GM08714 (cell line): ENCODE data around the gene OTOR.

ENCODE experiments used
- H3K4me3 ChIP-seq: fragments of 200-500 bp; sonication (Bioruptor generic); 2 replicates; pipeline ENCODE4 v1.5.1; 2014; ENCODE audit warnings: mild to moderate bottlenecking, low read length, inconsistent platforms
- ZNF274 ChIP-seq: IDR thresholded peaks from 2 replicates; pipeline ENCODE4 v1.6.1; 2012; ENCODE audit warnings: mild to moderate bottlenecking, low read depth, low read length

The OTOR gene, protein sequence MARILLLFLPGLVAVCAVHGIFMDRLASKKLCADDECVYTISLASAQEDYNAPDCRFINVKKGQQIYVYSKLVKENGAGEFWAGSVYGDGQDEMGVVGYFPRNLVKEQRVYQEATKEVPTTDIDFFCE

GRCh38 chr20:16748308-16748900 is at the start of gene OTOR:
Gene OTOR (plus strand): TSS chr20:16748358. CDS start chr20:16748402, 44 bp downstream.
- no peak within 1 kb of the TSS for H3K4me3 ChIP-seq
- no peak for TF ChIP-seq ZNF274

- no peak for TF ChIP-seq ZNF274
- no peak overlapping the region for H3K4me3 ChIP-seq
These were observed 48.9 kb upstream of the OTOR start for GRCh38 chr20:16699293-16699692.

GRCh38 chr20:16701296-16701695 is 46.9 kb upstream of the OTOR start:
- TF ChIP-seq ZNF274, result no peak
- H3K4me3 ChIP-seq, result no peak overlapping the region

DNA sequence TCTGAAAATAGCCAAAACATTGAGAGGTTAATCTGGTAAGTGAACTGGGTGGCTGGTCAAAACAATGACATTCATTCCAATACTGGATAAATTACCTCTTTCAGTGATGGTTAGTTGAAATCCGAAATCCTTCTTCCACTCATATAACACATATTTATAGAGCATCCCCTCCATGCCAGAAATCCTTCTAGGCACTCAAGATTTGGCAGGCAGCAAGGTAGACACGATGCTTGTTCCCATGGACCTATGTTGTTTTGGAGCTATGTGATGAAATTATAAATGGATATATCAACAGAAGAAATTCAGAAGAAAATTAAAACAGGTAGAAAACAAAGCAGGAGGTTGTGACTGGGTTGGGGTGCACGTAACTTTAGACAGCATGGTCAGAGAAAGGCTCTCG is 44.6 kb upstream of the OTOR start:
- no peak overlapping the region for H3K4me3 ChIP-seq
- no peak for TF ChIP-seq ZNF274

- no peak overlapping the region for H3K4me3 ChIP-seq
- no peak for TF ChIP-seq ZNF274
These were observed 40.5 kb upstream of the OTOR start for GRCh38 chr20:16707674-16708073.

DNA sequence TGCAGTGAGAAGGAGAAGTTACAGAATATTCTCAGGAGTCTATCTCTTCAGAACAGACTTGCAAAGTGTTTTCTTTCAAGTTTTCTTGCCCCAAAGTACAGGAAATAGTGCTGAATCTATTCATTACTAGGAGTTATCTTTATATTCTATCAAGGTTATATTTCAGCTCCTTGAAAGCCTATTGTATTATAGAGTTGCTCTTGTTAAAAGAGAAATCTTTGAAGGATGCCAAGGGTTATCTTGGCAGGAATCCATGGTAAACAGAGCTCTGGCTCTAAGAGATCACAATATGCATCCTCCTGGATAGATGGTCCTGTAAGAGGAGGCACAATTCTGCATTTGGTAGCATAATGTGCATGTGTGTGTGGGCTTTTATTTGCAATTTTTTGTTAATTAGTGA is 39.6 kb upstream of the OTOR start:
- TF ChIP-seq ZNF274, result no peak
- H3K4me3 ChIP-seq, result no peak overlapping the region

- H3K4me3 ChIP-seq, result no peak overlapping the region
- no peak for TF ChIP-seq ZNF274
These were observed 39.1 kb upstream of the OTOR start for GRCh38 chr20:16709017-16709416.

GRCh38 chr20:16710781-16711180 is 37.4 kb upstream of the OTOR start:
- TF ChIP-seq ZNF274, result no peak
- H3K4me3 ChIP-seq, result no peak overlapping the region

- TF ChIP-seq ZNF274, result no peak
- no peak overlapping the region for H3K4me3 ChIP-seq
These were observed 36.4 kb upstream of the OTOR start for GRCh38 chr20:16711661-16712258.

DNA sequence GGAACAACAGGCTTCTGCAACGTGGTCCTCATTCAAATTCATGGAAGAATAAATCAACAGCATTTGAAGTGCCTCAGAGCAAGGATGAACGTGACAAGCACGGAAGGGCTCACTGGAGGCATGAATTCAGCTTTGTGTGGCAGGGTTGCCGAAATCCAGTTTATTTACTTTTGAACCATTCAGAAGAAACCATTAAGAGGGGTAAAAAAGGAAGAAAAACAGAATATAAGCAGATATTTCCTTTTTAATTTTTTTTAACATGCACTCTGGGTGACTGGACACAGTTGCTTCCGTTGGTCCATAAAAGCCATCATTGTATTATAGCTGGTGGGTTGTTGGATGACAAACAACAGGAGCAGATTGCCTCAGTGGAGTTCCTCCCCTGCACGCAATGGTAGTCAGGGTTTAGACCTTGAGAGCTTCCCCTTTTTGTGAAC is 35.6 kb upstream of the OTOR start:
- no peak for TF ChIP-seq ZNF274
- H3K4me3 ChIP-seq, result no peak overlapping the region

DNA sequence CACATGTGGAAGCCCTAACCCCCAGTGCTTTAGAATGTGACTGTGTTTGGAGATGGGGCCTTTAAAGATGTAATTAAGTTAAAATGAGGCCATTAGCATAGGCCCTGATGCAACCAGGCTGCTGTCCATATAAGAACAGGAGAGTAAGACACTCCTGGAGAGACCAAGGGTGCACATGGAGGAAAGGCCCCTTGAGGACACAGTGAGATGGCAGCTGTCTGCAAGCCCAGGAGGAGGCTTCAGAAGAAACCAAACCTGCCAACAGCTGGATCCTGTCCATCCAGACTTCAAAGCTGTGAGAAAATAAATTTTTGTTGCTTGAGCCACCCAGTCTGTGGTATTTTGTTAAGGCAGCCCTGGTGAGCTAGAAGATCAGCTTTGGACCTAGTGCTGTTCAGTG is 35.1 kb upstream of the OTOR start:
- no peak overlapping the region for H3K4me3 ChIP-seq
- TF ChIP-seq ZNF274, result no peak

DNA sequence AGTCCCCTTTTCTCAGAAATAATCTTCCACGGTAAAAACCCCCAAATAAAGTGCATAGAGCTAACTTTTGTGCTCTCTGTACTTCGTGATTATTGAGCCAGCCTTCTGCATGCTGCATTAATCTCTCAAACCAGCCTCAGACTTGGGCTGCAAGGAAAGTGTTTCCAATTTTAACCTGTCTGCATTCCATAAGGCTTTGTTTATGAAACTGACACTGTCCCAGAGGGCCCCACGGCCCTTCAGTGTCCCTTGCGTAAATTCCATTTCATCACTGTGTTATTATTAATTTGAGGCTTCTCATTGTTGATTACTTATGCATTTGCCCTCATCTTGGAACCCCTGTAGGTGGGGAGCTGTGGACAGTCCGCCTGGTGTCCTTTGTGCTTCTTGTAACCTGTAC is 33.9 kb upstream of the OTOR start:
- TF ChIP-seq ZNF274, result no peak
- H3K4me3 ChIP-seq, result no peak overlapping the region

DNA sequence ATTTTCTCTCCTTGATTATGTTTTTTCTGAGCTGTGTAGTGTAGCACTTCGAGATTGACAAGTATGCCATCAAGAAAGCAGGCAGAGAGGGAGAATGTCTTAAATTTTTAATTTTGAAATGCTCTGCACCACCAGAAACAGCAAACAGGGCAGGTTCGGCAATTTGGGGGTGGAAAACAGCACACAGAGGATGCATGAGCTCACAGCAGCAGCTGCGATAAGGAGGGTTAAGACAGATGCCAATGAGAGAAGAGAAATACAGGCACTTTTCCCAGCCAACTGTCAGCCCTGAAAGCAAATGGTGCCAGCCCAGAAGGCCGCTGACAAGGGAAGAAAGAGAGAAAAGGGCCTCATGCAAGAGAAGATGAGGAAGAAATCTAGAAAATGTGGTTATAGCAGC is 33.4 kb upstream of the OTOR start:
- TF ChIP-seq ZNF274, result no peak
- no peak overlapping the region for H3K4me3 ChIP-seq

DNA sequence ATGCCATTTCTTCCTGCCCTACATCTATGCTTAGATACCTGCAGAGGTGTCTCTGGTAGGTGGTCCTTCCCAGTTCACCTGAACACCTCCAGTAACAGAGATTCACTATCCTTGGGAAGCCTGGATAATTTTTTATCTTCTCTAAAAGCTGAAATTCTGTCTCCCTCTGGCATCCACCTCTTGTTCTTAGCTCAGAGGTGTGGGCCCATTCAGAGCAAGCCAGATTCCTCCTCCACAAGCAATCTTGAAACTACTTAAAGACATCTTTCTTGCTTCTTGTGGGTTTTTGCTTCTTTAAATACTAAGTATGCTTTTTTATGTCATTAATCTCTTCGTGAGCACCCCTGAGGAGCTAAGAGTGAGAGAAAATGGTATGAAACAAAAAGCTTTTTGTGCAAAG is 28.7 kb upstream of the OTOR start:
- TF ChIP-seq ZNF274, result no peak
- no peak overlapping the region for H3K4me3 ChIP-seq

GRCh38 chr20:16729080-16729479 is 19.1 kb upstream of the OTOR start:
- H3K4me3 ChIP-seq, result no peak overlapping the region; the same call in 1 of the 2 replicates
- TF ChIP-seq ZNF274, result no peak

GRCh38 chr20:16729565-16730460 is 18.3 kb upstream of the OTOR start, which contains the start of gene SNRPB2:
Gene SNRPB2 (plus strand): TSS chr20:16730026. CDS start chr20:16731703, 1,677 bp downstream.
- no peak for TF ChIP-seq ZNF274
- H3K4me3 ChIP-seq, result peak within 1 kb of the TSS; percentile 99
